ENCODE data around the gene UNC45B.
"Not testable (repeated sequence)": the region's sequence is repeated elsewhere in the genome, so short reads cannot be mapped to it uniquely, and the experiment has no call there.

Gene UNC45B

DNA sequence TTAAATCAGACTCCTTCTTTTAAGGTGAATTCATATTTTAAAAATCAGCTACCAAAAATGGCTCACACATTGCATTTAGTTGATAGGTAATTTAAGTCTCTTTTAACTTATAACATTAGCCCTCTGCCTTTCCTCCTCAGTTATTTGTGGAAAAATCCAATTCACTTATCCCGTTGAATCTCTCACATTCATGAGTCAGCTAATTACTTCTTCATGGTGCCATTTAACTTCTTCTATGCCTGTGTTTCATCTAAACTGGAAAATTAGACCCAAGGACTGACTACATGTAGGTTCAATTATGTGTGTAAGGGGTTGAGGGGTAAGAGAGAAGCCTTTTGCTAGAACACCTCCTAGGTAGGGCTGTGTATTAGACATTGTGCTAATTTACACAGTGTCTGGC, 76.8 kb downstream of the UNC45B start:
- DNase-seq: no peak

DNA sequence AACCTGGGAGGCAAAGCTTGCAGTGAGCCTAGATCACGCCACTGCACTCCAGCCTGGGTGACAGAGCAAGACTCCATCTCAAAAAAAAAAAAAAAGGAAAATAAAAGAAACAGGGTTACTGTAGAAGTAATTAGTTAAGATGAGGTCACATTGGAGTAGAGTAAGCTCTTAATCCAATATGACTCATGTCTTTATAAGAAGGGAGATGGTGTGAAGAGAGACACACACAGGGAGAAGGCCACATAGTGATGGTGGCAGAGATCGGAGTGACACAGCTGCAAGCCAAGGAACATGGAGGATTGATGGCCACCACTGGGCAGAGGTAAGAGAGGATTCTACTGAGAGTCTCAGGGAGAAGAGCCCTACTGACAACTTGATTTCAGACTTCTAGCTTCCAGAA, 79.9 kb downstream of the UNC45B start:
- DNase-seq: no peak

DNA sequence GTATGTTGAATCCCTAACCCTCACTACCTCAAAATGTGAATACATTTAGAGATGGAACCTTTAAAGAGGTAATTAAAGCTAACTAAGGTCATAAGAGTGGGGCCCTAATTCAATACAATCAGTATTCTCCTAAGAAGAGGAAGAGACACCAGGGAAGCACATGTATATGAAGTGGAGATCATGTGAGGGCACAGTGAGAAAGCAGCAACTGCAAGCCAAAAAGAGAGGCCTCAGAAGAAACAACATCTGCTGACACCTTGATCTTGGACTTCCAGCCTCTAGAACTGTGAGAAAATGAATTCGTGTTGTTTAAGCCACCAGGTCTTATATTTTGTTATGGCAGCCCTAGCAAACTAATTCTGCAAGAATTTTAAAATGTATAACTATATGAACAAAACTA, 82.0 kb downstream of the UNC45B start:
- no peak for DNase-seq

DNA sequence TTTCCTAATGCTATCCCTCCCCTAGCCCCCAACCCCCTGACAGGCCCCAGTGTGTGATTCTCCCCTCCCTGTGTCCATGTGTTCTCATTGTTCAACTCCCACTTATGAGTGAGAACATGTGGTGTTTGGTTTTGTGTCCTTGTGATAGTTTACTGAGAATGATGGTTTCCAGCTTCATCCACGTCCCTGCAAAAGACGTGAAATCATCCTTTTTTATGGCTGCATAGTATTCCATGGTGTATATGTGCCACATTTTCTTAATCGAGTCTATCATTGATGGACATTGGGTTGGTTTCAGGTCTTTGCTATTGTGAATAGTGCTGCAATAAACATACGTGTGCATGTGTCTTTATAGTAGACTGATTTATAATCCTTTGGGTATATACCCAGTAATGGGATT, 86.7 kb downstream of the UNC45B start:
- not testable (repeated sequence) for DNase-seq

DNA sequence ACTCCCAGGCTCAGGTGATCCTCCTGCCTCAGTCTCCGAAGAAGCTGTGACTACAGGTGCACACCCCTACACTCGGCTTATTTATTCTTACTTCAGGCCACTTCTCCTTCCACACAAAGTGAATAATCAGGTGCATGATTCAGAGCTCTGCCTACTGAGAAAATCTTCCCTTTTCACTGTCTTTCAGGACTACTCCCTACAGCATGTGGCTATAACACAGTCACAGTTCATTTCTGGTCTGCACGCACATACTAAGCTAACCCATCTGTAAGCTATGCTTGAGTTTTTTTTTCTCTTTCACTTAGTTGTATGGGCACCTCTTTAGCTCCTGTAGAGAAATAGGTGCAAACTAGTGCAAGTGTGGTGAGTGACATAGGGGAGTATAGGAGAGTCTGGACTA, 87.7 kb downstream of the UNC45B start:
- no peak for DNase-seq

DNA sequence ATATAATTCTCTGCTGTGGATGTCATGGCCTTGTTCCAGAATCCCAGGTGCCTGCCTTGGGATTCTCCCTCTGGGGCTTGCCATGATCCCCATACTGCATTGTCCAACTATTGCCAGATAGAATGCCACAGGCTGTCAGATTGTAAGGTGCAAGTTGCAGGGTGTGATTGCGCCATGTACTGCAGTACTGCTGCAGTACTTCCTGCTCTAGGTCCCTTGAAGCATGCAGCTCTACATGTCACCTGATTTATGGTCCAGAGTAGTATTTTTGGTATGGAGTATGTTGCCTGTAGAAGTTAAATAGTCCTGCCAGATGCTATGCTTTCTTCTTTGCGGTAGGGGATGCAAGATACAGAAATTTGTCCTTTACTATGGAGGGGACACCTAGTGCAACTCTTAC, 88.3 kb downstream of the UNC45B start:
- DNase-seq: no peak

DNA sequence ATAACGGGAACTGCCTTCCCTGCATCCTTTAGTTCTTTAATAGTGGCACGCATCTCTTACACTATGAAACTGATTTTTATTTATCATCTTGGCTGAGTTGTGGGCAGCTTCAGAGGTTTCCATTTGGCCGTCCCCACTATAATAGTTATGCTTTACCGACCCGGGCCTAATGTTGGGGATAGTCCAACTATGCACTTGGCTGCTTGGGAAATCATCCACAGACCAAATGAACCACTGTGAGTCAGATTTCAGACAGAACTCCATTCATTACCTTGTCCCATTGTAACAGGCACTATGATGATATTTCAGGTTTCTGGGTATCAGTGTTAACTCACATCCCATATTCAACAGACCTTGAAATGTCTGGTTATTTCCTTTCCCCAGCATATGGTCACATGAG, 89.2 kb downstream of the UNC45B start:
- no peak for DNase-seq

DNA sequence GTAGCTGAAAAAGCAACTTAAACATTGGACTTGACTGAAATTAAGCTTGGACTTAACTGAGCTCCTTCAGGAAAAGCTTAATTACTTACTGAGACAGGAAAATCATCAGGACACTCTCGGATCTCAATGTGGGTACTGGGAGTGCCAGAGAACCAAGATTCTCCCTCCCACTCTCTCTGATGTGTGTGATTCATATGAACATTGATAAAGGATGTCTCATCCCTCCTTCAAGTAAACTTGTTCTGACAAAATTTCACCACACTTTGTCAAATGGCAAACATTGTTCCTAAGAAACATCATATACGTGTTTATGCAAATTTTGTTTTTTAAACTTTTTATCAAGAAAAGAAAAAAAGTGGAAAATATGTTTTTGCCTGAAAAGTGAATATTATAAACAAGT, 91.2 kb downstream of the UNC45B start:
- DNase-seq: no peak
